ENCODE data around the gene PRSS57. TPM values are rescaled to one million over a fixed set of nuclear protein-coding genes. Genes with fewer than 3 reads are reported as not detected.

PRSS57 gene
- total and polyA plus RNA-seq, 2 of the 8 experiments (the other 6 are each of a cell fraction or from before 2014, with no cell fraction given) = not detected

DNA sequence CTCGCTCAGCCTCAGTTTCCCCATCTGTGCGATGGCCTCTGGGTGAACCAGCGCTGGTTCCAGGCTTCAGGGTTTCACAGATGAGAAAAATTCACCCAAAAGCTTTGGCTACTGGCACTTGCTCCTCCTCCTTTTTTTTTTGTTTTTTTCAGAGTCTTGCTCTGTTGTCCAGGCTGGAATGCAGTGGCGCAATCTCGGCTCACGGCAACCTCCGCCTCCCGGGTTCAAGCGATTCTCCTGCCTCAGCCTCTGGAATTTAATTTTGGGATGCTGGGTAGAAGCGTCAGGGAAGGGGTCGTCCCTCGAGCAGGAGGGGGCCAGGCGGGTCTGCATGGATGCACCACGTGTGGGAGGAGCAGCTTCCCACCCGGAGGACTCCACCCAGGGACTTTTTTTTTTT is 7.0 kb downstream of the PRSS57 start:
- Histone ChIP-seq H3K36me3 (ENCODE audit: control insufficient read depth in 2 of 4, insufficient read depth in 4 of 4, low read length in 3 of 4) (no peaks in the 10 kb centered on the region), H3K4me2 (ENCODE audit: insufficient read depth in 1 of 2, low read depth in 2 of 2, low read length in 2 of 2) (no peak overlapping the region), H3K27me3 (replicated peaks in 1 of 4; ENCODE audit: control insufficient read depth in 3 of 4, extremely low read depth in 1 of 4, insufficient read depth in 3 of 4, low read length in 3 of 4) (0 out of 7 replicates have a peak, but pooled peaks cover 0 to 2% (median 0%) of the 10 kb centered on the region in 4 experiments), H2BK5ac (ENCODE audit: low read depth, low read length) (no peak overlapping the region), H2AFZ (ENCODE audit: low read length) (no peak overlapping the region), H3K14ac (ENCODE audit: insufficient read length) (no peak overlapping the region), H3K9ac (replicated peaks in 1 of 4; ENCODE audit: extremely low read depth in 1 of 4, low read depth in 3 of 4, low read length in 3 of 4) (no peak overlapping the region), H2BK120ac (replicated peaks; ENCODE audit: low read depth, low read length) (no peak overlapping the region), H2BK15ac (ENCODE audit: low read length) (no peak overlapping the region), H3K4me1 (replicated peaks in 1 of 4; ENCODE audit: control insufficient read depth in 3 of 4, insufficient read depth in 4 of 4, low read length in 3 of 4) (no peaks in the 10 kb centered on the region), H3K18ac (ENCODE audit: extremely low read depth, low read length) (no peak overlapping the region), H3K9me3 (ENCODE audit: insufficient read depth in 2 of 2, low read depth in 1 of 2, low read length in 1 of 2) (no peaks in the 10 kb centered on the region; a peak in 1 of 4 replicates), H3K79me1 (ENCODE audit: low read depth, low read length) (no peaks in the 10 kb centered on the region), H4K8ac (ENCODE audit: extremely low read depth, insufficient read depth, low read length) (no peak overlapping the region), H2BK20ac (ENCODE audit: low read length) (no peak overlapping the region), H3K23me2 (ENCODE audit: low read depth, low read length) (no peaks in the 10 kb centered on the region), H3K23ac (ENCODE audit: insufficient read length) (no peak overlapping the region), H3K79me2 (ENCODE audit: control insufficient read depth in 1 of 2, insufficient read depth in 2 of 2, low read length in 2 of 2) (no peaks in the 10 kb centered on the region), H4K20me1 (replicated peaks in 1 of 2; ENCODE audit: control insufficient read depth in 1 of 2, insufficient read depth in 2 of 2, low read length in 2 of 2) (peaks cover 0 to 1% of the 10 kb centered on the region in 2 experiments), H3K56ac (replicated peaks; ENCODE audit: insufficient read length, low read depth, low read length) (no peak overlapping the region), H2BK12ac (ENCODE audit: low read depth, low read length) (no peak overlapping the region), H3K4ac (replicated peaks; ENCODE audit: insufficient read length, low read depth, low read length) (no peak overlapping the region), H3K27ac (ENCODE audit: low read depth, low read length) (no peak overlapping the region), H2AK5ac (ENCODE audit: low read depth, low read length) (no peak overlapping the region), H4K91ac (replicated peaks; ENCODE audit: insufficient read length, low read length) (no peak overlapping the region), H3K4me3 (ENCODE audit: extremely low read depth in 1 of 4, insufficient read depth in 2 of 4, low read depth in 3 of 4, low read length in 4 of 4) (no peak overlapping the region), H4K5ac (ENCODE audit: insufficient read length, low read depth, low read length) (no peak overlapping the region)
- FAIRE-seq = no peak
- POLR2A ChIA-PET (ENCODE audit: partially characterized antibody) = interaction anchor here (1.6 kb wide), 1 partner anchor 16 kb away, joined by 3 read pairs; no protein-coding TSS in a partner anchor
- no peak for TF ChIP-seq ZNF274 (IDR thresholded peaks at IDR 0.05; ENCODE audit: borderline replicate concordance, extremely low read depth, low read length)
- no peak for DNase-seq (ENCODE audit: low read depth in 1 of 2, low spot score in 2 of 2)
- CTCF ChIA-PET (ENCODE audit: partially characterized antibody) = interaction anchor here (0.6 to 2.4 kb wide), 5 partner anchors 9 to 18 kb away, joined by 3 to 7 read pairs (median 3); no protein-coding TSS in a partner anchor
- WGBS, 2 experiments (ENCODE audit: extremely low coverage in 1 of 2, insufficient coverage in 1 of 2, insufficient read length in 1 of 2, insufficient replicate concordance in 2 of 2, low coverage in 1 of 2, low lambda C conversion rate in 2 of 2, missing lambda C conversion rate in 1 of 2) = 96% methylated on average over 12 of the region's 15 CpGs; no CpG with 5 or more reads in 1 of the 2 experiments

Data from H1 (cell line).